ENCODE measurements around the gene CPNE7.

The CPNE7 gene

GRCh38 chr16:89545044-89545830 is 30.3 kb upstream of the CPNE7 start:
- DNase-seq (ENCODE audit: low read depth in 2 of 2) = no peak
- no peak for TF ChIP-seq CTCF (IDR thresholded peaks at IDR 0.05; ENCODE audit: low read depth, low read length)

DNA sequence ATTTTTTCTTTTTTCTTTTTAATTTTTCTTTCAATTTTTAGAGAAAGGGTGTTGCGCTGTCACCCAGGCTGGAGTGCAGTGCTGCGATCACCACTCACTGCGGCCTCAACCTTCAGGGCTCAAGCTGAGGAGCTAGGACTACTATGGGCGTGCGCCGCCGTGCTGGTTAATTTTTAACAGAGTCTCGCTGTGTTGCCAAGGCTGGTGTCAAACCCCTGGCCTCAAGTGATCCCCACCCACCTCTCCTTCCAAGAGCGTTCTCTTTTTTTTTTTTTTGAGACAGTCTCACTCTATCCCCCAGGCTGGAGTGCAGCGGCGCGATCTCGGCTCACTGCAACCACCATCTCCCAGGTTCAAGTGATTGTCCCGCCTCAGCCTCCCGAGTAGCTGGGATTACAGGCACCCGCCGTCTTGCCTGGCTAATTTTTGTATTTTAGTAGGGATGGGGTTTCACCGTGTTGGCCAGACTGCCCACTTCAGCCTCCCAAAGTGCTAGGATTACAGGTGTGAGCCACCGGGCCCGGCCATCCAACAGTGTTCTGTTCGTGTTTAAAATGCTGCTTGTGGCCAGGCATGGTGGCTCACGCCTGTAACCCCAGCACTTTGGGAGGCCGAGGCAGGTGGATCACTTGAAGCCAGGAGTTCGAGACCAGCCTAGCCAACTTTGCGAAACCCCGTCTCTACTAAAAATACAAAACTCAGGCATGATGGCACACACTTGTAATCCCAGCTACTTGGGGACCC is 29.6 kb upstream of the CPNE7 start:
- no peak for TF ChIP-seq CTCF (IDR thresholded peaks at IDR 0.05; ENCODE audit: low read depth, low read length)
- no peak overlapping the region for H3K4me3 ChIP-seq (replicated peaks in 1 of 2; ENCODE audit: low read depth in 2 of 2, low read length in 2 of 2)
- DNase-seq (ENCODE audit: low read depth in 2 of 2) = no peak

More at GRCh38 chr16:89545044-89545830, 30.3 kb upstream of the CPNE7 start:
- no peak overlapping the region for H3K4me3 ChIP-seq (replicated peaks in 1 of 2; ENCODE audit: low read depth in 2 of 2, low read length in 2 of 2)

DNA sequence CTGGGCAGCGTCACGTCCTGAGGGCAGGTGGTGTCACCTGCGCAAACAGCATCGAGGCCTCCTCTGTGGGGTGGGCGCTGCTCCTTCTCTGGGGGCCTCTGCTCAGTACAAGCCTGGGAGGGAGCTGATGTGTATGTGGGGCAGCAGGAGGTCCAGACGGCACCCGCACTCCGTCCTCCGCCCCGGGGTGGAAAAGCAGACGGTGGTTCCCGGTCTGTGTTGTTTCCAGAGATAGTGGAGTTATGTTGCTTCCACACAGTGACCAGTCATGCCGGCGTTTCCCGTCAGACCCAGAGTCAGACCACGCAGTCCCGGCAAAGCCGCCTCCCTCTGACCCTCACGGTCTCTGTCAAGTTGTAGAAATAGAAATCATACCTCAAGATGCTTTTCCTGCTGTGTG is 28.8 kb upstream of the CPNE7 start:
- TF ChIP-seq CTCF (IDR thresholded peaks at IDR 0.05; ENCODE audit: low read depth, low read length) = no peak
- no peak for DNase-seq (ENCODE audit: low read depth in 2 of 2)
- no peak overlapping the region for H3K4me3 ChIP-seq (replicated peaks in 1 of 2; ENCODE audit: low read depth in 2 of 2, low read length in 2 of 2)

DNA sequence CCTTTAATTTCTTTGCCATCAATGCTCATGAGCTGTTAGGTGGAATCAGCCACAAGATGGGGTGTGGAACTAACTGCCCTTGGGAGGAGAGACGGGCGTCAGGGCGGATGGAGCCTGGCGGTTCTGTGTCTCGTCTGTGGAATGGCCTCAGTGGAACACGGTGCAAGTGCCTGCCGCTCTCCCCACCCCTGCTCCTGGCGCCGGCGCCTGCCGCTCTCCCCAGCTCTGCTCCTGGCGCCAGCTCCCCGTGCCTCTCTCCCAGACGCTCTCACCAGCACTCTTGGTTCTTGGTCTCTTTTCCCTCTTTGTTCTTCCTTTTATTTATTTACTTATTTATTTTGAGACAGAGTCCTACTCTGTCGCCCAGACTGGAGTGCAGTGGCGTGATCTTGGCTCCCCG is 28.3 kb upstream of the CPNE7 start:
- no peak for DNase-seq (ENCODE audit: low read depth in 2 of 2)
- no peak for TF ChIP-seq CTCF (IDR thresholded peaks at IDR 0.05; ENCODE audit: low read depth, low read length)
- no peak overlapping the region for H3K4me3 ChIP-seq (replicated peaks in 1 of 2; ENCODE audit: low read depth in 2 of 2, low read length in 2 of 2)

DNA sequence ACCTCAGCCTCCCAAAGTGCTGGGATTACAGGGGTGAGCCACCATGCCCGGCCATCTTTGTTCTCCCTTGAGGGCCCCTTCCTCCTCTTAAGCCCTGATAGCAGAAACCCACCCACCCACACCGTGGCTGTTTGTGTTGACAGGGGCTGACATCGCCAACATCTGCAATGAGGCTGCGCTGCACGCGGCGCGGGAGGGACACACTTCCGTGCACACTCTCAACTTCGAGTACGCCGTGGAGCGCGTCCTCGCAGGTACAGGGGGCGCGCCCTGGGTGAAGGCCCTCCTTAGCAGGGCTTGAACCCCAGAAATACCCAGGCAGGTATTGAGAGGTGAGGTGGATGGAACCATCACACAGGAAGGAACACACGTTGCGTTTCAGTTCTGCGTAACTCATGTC is 27.7 kb upstream of the CPNE7 start:
- TF ChIP-seq CTCF (IDR thresholded peaks at IDR 0.05; ENCODE audit: low read depth, low read length) = no peak
- no peak overlapping the region for H3K4me3 ChIP-seq (replicated peaks in 1 of 2; ENCODE audit: low read depth in 2 of 2, low read length in 2 of 2)
- no peak for DNase-seq (ENCODE audit: low read depth in 2 of 2)

DNA sequence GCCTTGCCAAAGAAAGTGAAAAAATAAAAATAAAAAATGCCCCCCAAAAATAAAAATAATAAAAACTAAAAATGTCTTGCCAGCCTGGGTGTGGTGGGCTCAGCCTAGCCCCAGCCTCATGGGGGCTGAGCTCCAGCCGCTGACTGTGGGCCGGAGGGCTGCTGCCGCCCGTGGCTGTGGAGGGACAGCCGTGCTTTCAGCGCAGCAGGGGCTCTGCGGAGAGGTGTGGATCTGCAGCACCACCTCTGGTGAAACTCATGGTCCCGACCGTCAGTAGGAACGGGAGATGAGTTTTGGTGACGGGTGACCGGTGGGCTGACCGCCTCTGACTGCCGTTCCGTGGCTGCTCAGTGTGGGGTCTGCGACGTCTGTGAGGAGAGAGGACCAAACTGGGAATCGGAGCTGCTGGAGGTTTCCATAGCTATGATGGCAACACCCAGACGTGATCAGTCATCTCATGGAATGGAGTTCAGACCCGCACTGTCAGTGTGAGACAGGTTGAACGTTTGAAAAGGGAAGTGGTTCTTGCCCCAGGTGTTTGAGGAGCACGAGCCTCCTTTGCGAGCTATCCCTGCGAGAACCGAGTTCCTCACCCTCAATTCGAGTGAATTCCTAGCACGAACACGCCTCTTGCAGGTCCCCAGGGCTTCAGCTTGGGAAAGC is 27.1 kb upstream of the CPNE7 start:
- no peak for TF ChIP-seq CTCF (IDR thresholded peaks at IDR 0.05; ENCODE audit: low read depth, low read length)
- no peak for DNase-seq (ENCODE audit: low read depth in 2 of 2)
- no peak overlapping the region for H3K4me3 ChIP-seq (replicated peaks in 1 of 2; ENCODE audit: low read depth in 2 of 2, low read length in 2 of 2)
